ENCODE results near the gene NR4A1.

Gene NR4A1

DNA sequence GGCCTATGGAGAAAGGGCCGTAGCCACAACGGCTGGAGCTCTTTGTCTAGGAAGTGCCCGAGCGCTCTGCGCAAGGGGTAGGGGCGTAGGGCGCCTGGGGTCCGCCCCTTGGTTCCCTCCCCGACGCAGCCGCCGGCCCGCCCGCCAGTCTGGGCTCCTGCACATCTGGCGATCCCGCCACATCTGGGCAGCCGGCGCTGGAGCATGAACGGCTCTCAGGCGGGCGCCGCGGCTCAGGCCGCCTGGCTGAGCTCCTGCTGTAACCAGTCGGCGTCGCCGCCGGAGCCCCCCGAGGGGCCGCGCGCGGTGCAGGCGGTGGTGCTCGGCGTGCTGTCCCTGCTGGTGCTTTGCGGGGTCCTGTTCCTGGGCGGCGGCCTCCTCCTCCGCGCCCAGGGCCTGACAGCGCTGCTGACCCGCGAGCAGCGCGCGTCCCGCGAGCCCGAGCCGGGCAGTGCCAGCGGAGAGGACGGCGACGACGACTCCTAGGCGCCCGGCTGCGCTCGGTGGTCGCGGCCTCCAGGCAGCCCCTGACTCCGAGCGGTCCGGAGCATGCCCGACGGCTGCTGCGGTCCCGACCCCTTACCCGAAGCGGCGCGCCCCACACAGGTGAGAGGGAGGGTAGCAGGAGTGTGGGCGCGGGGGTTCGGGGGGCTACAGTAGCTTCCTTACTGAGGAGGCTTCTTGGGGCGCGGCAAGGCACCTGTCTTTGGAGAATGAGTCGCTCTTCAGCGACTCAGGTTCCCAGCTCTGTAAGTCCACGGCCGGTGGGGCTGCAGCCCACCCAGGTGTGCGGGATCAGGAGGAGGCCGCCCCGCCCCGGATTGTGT lies 28.5 kb downstream of the NR4A1 start, which contains the start of gene SMIM41:
Gene SMIM41 (plus strand): TSS at position 129 of the 827 bp plus-strand sequence. CDS start 76 bp downstream, at position 205.
- DNase-seq (ENCODE audit: low read depth), result no peak

- no peak for DNase-seq (ENCODE audit: low read depth)
Measured at GRCh38 chr12:52080403-52081251, 29.4 kb downstream of the NR4A1 start.

- DNase-seq (ENCODE audit: low read depth), result no peak
Measured at GRCh38 chr12:52081263-52081733, 30.1 kb downstream of the NR4A1 start.

- no peak for DNase-seq (ENCODE audit: low read depth)
Measured at GRCh38 chr12:52082026-52082668, 30.9 kb downstream of the NR4A1 start.

GRCh38 chr12:52082669-52082987 lies 31.4 kb downstream of the NR4A1 start:
- no peak for DNase-seq (ENCODE audit: low read depth)

DNA sequence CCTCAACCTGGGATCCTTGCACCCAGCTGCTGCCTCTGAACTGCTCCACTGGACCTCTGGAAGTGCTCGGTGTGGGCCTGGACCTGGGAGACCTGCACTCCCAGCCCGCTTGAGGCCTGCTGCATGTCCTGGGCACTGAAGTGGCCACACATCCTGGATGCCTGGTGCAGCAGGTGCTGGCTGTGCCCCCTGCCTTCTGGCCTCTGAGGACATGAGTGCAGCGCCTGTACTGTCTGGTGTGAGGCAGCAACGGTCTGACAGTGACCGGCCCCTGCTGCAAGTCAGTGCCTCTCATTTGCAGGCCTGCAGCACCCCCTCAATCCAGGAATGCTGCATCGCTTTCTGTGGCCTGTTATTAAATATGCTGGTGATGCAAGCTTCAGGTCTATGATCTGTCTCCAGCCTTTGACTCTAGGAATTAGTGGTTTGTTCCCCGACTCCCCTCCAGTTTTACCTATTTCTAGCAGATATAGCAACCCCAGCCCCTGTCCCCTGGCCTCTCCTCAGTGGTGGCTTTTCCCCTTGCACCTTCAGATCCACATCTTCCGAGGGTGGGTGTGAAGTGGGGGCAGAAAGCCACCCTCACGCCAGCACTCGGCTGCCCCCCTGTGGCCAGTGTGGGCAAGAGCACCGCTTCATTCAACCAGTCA lies 31.9 kb downstream of the NR4A1 start:
- peak; percentile 46 for DNase-seq (ENCODE audit: low read depth)

DNA sequence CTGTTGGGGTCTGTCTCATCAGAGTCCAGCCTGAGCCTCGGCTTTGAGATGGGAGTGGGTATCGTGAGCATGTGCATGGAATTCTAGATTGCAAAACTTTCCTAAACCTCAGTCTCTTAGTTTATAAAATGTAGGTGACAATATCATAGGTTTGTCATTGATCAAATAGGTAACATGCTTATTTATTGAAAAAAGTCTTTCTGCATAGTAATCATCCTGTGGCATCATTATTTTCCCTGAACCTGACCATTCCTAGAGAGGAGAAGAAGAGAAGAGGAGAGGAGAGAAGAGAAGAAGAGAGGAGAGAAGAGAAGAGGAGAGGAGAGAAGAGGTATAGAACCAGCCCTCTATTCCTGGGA lies 32.4 kb downstream of the NR4A1 start:
- no peak for DNase-seq (ENCODE audit: low read depth)

DNA sequence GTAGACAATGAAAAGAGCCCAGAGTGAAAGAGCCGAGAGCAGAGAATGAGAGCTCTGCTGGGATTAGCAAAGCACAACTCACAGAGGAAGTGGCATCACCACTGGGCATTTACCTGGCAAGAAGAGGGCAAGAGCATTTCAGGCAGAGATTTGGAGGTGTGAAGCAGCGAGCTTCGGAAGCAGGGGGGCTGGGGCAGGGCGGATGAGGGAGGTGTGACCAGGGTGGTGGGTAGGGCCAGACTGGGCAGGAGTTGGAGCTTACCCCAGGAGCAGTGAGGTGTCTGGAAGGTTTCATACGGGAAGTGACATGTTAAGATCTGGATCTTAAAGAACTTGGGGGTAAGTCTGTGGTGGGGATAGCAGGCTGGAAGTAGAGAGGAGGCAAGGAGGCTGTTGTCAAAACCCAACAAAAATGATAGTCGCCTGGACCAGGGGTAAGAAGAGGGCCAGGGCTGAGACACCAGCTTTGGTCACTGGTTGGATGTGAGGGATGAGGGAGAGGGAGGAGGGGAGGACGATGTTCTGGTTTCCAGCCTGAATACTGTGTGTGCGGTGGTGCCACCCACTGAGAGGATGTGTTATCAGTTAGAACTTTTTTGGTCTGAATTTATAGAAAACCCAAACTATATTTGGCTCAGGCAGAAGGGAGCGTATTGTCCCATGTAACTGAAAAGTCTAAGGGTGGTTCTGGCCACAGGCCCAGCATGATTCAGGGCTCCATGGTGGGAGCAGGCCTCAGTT lies 33.4 kb downstream of the NR4A1 start:
- DNase-seq (ENCODE audit: low read depth), result no peak

GRCh38 chr12:52085682-52086180 lies 34.5 kb downstream of the NR4A1 start:
- no peak for DNase-seq (ENCODE audit: low read depth)

DNA sequence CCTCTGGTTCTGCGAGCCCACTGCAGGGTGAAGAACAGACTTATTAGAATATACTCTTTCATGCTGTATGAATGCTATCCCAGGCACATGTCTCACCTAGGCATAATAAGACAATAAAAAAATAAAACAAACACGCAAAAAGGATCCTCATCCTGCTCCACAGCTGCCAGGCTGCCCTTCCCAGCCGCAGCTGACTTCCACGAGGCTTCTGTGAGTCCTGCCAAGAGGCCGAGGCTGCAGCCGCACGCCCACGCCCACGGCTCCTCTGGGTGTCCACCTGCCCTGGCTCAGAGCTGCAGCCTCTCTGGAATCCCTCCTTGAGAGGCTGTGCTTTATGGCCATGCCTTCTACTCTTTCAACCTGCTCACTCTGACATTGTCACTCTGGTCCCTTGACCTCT lies 35.1 kb downstream of the NR4A1 start:
- no peak for DNase-seq (ENCODE audit: low read depth)

- DNase-seq (ENCODE audit: low read depth), result no peak
Measured at GRCh38 chr12:52086944-52087835, 35.9 kb downstream of the NR4A1 start.

GRCh38 chr12:52087961-52088820 lies 36.9 kb downstream of the NR4A1 start:
- DNase-seq (ENCODE audit: low read depth), result no peak

DNA sequence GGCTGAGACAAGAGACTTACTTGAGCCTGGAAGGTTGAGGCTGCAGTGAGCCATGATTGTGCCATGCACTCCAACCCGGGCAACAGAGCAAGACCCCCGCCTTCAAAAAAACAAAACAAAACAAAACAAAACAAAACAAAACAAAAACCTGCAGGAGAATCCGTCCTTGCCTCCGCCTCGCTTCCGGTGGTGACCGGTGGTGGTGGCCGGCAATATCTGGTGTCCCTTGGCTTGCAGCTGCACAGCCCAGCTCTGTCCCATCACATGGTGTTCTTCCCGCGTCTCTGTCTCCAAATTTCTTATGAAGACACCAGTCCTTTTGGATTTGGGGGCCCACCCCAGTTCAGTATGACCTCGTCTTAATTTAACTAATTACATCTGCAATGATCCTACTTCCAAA lies 38.2 kb downstream of the NR4A1 start:
- DNase-seq (ENCODE audit: low read depth), result no peak

- DNase-seq (ENCODE audit: low read depth), result no peak
Measured at GRCh38 chr12:52090291-52090690, 39.0 kb downstream of the NR4A1 start.

DNA sequence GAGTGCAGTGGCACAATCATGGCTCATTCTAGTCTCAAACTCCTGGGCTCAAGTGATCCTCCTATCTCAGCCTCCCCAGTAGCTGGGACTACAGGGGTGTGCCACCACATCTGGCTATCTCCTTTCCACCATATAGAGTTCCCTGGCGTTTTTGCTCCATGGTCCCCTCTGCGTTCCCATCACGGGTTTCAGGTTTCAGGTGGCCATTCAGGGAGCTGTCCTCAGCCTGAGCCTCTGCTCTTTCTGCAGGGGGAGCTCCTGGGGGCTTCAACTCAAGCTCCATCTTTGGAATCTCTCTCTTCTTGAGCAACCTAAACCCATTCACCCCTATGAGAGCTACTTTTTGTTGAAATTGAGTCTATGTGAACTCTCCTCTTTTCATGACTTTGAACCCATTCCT lies 39.8 kb downstream of the NR4A1 start:
- no peak for DNase-seq (ENCODE audit: low read depth)

GRCh38 chr12:52091869-52092268 lies 40.6 kb downstream of the NR4A1 start:
- no peak for DNase-seq (ENCODE audit: low read depth)

DNA sequence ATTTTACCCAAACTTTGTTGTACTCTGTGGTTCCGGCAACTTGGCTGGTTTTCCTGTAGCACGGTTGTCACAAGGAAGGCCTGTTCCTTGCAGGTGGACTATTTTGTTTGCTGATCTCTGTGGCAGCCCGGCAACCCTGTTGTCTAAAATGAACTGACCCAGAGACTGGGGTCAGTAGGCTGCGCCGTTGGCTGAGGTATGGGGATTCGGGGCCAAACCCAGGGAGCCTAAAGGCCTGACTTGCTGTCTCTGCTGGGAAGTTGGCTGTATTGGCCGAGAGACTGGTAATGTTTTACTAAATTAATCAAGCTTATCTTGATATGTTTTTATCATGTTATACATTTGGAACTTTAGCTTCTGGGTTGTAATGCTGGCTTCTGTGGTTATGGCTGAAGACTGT lies 42.1 kb downstream of the NR4A1 start:
- DNase-seq (ENCODE audit: low read depth), result no peak

DNA sequence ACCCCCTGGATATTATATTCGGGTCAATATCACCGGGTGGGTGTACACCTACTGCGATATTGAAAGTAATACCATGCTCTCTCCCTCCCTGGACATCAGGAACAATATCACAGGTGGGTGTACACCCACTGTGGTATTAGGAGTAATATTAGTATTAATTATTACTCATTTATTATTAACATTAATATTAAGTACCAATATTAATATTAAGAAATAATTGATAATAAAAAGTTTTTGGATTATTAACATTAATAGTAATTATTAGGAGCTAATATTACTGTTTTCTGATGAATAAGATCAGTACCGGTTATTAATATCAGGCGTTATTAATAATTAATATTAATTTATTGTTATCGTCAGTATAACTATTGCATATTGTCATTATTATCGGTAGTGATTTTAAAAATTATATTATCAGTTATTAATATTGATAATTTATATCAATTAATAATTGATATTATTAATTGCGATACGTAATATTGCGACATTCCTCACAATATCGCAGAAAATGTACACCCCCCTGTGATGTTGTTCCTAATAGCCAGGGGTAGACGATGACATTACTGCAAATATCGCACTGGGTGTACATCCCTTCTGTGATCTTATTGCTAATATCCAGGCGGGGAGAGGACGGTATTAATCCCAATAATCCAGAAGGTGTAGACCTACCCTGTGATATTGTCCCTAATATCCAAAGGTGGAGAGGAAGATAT lies 45.2 kb downstream of the NR4A1 start:
- DNase-seq (ENCODE audit: low read depth), result no peak

Data from stimulated activated CD8-positive, alpha-beta memory T cell treated with anti-CD3 and anti-CD28 coated beads, Interleukin-15, amount 100 ng/mL, for 1 hour (primary cell).